Activated CD4-positive, alpha-beta T cell treated with anti-CD3 and anti-CD28 coated beads for 1 hour (primary cell): ENCODE results near the gene PSMD12.

Source experiments
- DNase-seq: peaks from one replicate; pipeline ENCODE4 v3.0.0-alpha.2; 2020

Gene PSMD12

GRCh38 chr17:67386965-67387551, 20.7 kb upstream of the PSMD12 start:
- peak; percentile 42 for DNase-seq

- no peak for DNase-seq
Observed at GRCh38 chr17:67385122-67385988, 19.0 kb upstream of the PSMD12 start.

- no peak for DNase-seq
Observed at GRCh38 chr17:67381929-67382257, 15.5 kb upstream of the PSMD12 start.

DNA sequence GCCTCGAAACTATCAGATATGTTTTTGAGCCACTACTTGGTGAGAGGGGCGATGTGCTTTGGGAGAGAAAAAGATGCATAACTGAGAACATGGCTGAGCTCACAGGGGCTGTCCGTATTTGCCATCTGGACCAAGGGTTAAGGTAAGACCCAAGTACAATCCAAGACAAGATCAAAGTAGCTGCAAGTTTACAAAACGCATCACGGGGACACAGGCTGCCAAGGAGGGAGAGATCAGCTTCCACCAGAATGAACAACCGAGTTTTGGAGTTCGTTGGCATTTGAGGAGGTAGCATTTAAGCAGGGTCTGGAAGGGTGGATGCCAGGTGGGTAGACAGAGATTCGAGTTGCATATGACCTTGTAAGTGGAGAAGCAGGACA, 12.9 kb upstream of the PSMD12 start:
- DNase-seq = no peak

DNA sequence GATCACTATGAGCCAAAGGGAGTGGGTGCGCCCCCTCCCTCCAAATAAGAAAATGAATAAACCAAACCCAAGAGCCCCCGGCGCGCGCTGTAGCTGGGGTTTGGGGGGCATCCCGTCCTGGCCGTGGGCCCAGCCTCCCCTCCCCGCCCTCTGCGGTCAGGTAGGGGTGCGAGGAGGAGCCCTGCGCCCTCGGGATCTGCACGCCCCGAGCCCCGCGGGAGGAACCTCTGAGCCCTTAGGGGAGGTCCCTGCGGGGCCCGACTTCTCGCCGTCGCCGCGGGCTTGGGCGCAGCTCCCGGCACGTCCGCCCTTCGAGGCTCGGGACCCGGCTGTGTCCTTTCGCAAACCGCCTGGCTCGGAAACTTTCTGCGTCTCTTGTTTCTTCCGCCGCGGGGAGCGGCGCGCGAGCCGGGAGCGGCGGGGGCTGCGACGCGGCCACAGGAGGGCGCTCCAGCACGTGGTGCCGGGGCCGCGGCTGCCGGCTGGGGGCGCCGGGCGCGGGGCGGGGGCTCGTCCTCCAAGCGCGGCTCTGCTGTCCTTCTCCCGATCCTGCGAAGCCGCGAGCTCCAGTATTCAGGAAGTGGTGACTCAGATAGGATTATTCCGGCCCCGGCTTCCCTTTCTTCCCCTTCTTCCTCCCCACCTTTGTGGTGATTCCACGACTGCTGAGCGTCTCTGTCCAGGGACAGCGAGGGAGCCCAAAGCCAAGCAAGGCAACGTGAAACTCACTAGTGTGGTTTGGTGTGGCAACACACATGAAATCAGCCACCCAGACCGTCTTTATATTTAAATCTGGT, 12.3 kb upstream of the PSMD12 start:
- peak; percentile 75 for DNase-seq

DNA sequence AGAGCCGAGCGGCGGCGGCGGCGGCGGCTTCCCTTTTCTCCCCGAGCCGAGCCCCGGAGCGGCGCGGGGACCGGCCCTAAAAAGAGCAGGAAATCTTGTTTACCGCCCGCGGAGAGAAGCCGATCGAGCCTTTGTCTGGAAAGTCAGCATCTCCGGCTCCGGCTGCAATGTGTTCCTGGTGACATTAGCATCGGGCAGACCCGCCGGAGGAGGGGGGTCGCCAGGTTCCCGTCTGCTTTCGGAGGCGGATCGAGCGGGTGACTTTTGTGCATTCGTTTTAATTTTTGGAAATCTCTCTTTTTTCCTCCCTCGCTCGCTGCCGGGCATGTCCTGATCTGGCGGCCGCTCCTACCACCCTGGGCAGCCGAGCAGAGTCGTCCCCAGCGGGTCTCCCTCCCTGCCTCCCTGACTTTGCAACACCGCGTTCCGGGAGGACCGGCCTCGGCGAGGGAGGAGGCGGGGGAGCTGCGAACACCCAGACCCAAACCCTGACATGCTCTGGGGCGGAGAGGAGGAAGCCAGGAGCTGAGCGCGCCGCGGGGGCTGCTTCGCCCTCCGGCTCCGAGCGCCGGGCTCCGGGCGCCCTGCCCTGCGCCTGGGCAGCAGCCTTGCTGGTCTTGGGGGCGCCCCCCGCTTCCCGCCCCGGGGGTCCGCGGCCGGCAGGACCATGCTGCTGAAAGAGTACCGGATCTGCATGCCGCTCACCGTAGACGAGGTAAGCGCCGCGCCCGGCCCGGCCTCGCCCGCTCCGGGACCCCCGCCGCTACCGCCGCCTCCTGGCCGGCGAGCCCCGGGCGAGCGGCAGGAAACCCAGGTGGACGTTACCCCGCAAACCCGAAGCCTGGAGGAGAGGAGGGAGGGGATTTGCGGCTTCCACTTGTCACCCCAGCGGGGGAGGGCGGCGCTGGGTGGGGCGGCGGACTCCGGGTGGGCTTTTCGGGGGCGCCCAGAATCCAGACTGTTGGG, 11.4 kb upstream of the PSMD12 start:
- DNase-seq = peak; percentile 33

DNA sequence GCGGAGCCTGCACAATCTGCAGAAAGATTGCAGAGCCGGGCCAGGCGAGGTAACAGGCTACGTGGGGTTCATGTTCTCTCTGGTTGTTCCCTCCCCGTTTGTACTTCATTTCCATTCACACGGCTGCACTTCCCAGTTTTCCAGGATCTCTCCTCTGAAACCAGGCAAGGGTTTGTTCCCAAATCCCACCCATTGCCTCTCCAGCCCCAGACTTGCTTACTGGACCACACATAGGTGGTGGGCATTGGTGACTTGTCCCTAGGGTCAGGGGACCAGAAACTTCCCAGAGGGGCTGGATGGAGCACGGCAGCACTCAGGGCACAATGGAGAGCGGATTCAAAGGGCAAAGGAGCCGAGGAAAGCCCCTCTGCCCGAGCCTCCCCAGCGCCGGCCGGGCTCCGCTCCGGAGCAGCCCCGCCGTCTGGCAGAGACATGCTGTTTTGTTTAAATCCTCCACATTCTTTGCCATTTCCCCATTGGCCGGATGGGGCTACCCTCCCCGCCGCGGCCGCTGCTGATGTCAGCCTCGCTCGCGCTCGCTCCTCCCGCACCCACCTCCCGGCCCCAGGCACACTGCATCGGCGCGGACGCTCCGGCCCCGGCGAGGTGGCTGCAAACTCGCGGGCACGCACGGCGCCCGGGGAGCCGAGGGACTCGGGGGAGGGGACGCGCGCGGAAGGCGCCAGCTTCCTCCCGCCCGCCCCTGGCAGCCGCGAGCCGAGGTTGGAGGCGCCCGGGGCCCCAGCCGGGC, 10.5 kb upstream of the PSMD12 start, which contains the start of gene PITPNC1:
PITPNC1 (plus strand) TSS at position 545 of the 751 bp plus-strand sequence.
- DNase-seq = peak; percentile 79

DNA sequence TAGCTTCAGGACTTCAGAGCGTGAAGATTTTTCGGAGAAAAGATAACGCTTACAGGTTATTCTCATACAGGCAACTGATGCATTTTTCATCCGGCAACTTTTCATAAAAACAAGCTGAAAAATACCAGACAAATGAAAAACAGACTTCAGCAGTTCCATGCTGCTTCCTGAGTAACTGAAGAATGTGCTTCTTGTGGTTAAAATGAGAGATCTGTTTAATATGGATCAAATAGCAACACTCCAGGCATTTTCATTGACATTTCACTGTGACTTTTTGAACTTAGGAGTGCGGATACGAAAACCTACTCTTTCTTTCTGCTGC, 10.0 kb upstream of the PSMD12 start:
- no peak for DNase-seq

DNA sequence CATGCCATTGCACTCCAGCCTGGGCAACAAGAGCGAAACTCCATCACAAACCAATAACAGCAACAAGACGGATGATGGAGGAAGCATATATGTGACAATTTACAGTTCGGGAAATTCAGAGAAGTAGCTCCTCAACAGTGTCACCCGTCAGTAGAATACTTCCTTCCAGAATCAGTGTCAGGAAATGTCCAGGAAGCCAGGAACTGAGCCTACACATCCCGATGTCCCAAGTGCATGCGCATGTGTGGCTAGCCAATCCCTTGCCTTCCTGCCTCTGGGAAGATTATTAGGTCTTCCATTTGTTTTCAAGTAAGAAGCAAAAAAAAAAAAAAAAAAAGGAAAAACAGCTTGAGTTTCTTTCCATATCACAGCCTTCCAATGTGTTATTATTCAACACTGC, 9.3 kb upstream of the PSMD12 start:
- DNase-seq = no peak

- DNase-seq = no peak
Observed at GRCh38 chr17:67375054-67375427, 8.7 kb upstream of the PSMD12 start.

- DNase-seq = peak; percentile 81
Observed at GRCh38 chr17:67374329-67375053, 8.1 kb upstream of the PSMD12 start.

GRCh38 chr17:67372751-67373150, 6.4 kb upstream of the PSMD12 start:
- no peak for DNase-seq

DNA sequence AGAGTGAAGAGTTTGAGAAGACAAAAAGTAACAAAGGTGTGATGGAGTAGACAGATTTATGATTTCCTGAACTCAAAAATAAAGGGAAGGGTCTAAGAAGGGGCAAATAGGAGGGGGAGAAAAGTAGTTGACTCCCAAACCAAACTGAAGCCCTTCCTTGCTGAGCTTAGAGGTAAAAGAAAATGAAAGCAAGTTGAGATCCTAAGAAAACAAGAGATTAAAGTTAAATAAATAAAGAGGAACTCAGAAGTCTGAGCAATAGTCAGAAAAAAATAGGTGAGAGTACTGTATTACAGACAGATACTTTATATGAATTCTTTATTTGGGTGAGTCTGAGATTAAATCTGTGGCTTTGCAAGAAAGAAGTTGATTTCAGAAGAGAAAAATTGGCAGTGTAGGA, 3.3 kb upstream of the PSMD12 start:
- no peak for DNase-seq

GRCh38 chr17:67365738-67366192, 612 bp downstream of the PSMD12 start:
- DNase-seq = no peak

DNA sequence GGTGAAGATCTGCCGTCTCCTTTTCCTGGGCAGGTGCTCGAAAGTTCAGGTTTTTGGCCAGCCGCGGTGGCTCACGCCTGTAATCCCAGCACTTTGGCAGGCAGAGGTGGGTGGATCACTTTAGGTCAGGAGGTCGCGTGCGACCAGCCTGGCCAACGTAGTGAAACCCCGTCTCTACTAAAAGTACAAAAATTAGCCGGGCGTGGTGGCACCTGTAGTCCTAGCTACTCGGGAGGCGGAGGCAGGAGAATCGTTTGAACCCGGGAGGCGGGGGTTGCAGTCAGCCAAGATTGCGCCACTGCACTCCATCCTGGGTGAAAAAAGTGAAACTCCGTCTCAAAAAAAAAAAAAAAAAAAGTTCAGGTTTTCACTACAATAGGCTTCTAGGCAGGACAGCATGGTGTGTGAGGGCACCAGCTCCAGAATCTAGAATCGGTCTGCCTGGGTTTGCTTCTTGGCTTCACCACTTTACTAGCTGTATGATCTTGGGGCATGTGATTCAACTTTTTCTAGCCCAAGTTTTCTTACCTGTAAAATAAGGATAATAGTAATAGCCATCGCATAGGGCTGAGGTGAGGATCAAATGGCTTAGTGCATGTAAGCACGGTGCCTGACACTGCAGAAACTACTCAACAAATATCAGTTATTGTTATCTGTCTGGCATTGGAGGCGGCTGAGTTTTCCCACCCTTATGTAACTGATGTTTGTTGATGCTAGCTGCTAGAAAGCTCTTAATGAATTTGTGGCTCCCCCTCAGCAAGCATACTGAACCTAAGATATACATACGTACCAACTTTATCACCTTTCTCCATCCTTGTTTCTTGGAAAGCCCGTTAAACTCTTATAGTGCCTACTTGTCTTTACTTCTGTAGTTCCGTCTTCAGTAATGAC, 1.3 kb downstream of the PSMD12 start:
- no peak for DNase-seq

- no peak for DNase-seq
Observed at GRCh38 chr17:67362173-67362572, 4.2 kb downstream of the PSMD12 start.

DNA sequence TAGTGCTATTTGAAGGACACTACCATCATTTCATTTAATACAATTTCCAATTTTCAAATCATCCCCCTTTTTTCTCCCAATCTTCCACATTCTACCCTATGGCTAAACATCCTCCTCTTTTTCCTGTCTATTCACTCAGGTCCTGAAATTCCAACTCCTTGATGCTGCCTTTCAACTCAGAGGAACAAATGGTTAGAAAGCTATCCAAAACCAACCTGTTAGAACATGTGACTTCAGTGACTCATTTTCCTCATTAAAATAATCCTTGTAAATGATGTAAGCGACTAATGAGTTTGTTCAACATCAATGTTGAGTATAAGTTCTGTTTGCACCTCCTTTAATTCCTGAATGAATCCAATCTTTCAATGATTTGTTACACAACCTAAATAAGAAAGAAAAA, 5.5 kb downstream of the PSMD12 start:
- no peak for DNase-seq

- DNase-seq = no peak
Observed at GRCh38 chr17:67359960-67360791, 6.2 kb downstream of the PSMD12 start.

DNA sequence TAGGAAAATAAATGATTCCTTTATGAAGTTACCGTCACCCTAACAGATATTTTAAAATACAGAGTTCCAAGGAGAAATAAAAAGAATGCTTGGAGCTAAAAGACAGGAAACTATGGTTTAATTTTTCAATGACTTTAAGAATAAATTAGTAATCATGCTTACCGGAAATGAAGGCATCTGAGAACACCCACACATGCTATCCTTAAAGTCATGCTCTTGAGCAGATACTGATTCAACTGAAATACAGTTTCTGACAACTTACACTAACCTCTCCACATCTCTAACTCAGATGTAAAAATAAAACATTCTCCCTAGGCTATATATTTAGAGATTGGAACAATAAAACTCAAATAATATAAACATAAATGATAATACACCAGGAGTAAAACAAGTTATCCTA, 7.8 kb downstream of the PSMD12 start:
- no peak for DNase-seq
